Stimulated activated CD8-positive, alpha-beta memory T cell treated with anti-CD3 and anti-CD28 coated beads, Interleukin-7, amount 100 ng/mL, for 48 hours (primary cell): ENCODE measurements around the gene FARP2.
A peak's percentile ranks its signal among the peaks of the same experiment; 100 is the strongest.
"Not testable (repeated sequence)": the region's sequence is repeated elsewhere in the genome, so short reads cannot be mapped to it uniquely, and the experiment has no call there.

Source experiments
- DNase-seq, 2 donors: peaks; one replicate each; pipeline ENCODE4 v3.0.0-alpha.2; 2020; ENCODE audit warnings: low read depth in 1 of 2; ENCODE audit errors: extremely low read depth in 1 of 2

Gene FARP2

GRCh38 chr2:241399941-241400922, 44.1 kb downstream of the FARP2 start:
- no peak for DNase-seq

- no peak for DNase-seq
Observed at GRCh38 chr2:241408849-241409248, 52.8 kb downstream of the FARP2 start.

- DNase-seq, result no peak
Observed at GRCh38 chr2:241410739-241411176, 54.7 kb downstream of the FARP2 start.

- DNase-seq, result peak in 1 of 2 donors; percentile 11
Observed at GRCh38 chr2:241412144-241412543, 56.1 kb downstream of the FARP2 start.

GRCh38 chr2:241413501-241413900, 57.4 kb downstream of the FARP2 start:
- not testable (repeated sequence) for DNase-seq

- DNase-seq, result no peak
Observed at GRCh38 chr2:241413929-241414580, 58.0 kb downstream of the FARP2 start.

GRCh38 chr2:241415196-241415595, 59.1 kb downstream of the FARP2 start:
- DNase-seq, result no peak

GRCh38 chr2:241417626-241418025, 61.5 kb downstream of the FARP2 start:
- DNase-seq, result no peak

GRCh38 chr2:241421330-241421729, 65.2 kb downstream of the FARP2 start:
- DNase-seq, result no peak

GRCh38 chr2:241421942-241422341, 65.9 kb downstream of the FARP2 start:
- not testable (repeated sequence) for DNase-seq

GRCh38 chr2:241422350-241422749, 66.3 kb downstream of the FARP2 start:
- no peak for DNase-seq

GRCh38 chr2:241423489-241423888, 67.4 kb downstream of the FARP2 start:
- not testable (repeated sequence) for DNase-seq

GRCh38 chr2:241425368-241425767, 69.3 kb downstream of the FARP2 start:
- DNase-seq, result no peak

GRCh38 chr2:241430178-241430577, 74.1 kb downstream of the FARP2 start:
- no peak for DNase-seq

- no peak for DNase-seq
Observed at GRCh38 chr2:241432824-241433448, 76.9 kb downstream of the FARP2 start.

GRCh38 chr2:241437179-241437578, 81.1 kb downstream of the FARP2 start:
- no peak for DNase-seq

- no peak for DNase-seq
Observed at GRCh38 chr2:241441492-241441891, 85.4 kb downstream of the FARP2 start.

- DNase-seq, result peak; percentile 82 to 87
Observed at GRCh38 chr2:241443486-241444223, 87.6 kb downstream of the FARP2 start.

GRCh38 chr2:241445426-241445825, 89.3 kb downstream of the FARP2 start:
- no peak for DNase-seq

GRCh38 chr2:241450092-241450491, 94.0 kb downstream of the FARP2 start:
- not testable (repeated sequence) for DNase-seq
